HL-60/S4 (cell line): ENCODE data around the gene ERAP2.

Experiments used
- in situ Hi-C: fragments of 300-500 bp; cut with MboI; formaldehyde crosslinking; loops from 2 replicates; pipeline ENCODE4 v1.14.3; 2022; ENCODE audit warnings: low sequenced_read_pairs

The ERAP2 gene

GRCh38 chr5:96885518-96886338, 9.4 kb downstream of the ERAP2 start:
- in situ Hi-C loops: no loop called here

GRCh38 chr5:96893342-96893741, 17.0 kb downstream of the ERAP2 start:
- in situ Hi-C loops: no loop called here

- in situ Hi-C loops: no loop called here
These were observed 20.0 kb downstream of the ERAP2 start for GRCh38 chr5:96896276-96896675.

GRCh38 chr5:96896806-96897205, 20.5 kb downstream of the ERAP2 start:
- in situ Hi-C loops: no loop called here

- in situ Hi-C loops: no loop called here
These were observed 25.1 kb downstream of the ERAP2 start for GRCh38 chr5:96901384-96901783.

GRCh38 chr5:96901841-96902240, 25.5 kb downstream of the ERAP2 start:
- in situ Hi-C loops: no loop called here

- in situ Hi-C loops: no loop called here
These were observed 26.6 kb downstream of the ERAP2 start for GRCh38 chr5:96902876-96903275.

- in situ Hi-C loops: no loop called here
These were observed 27.0 kb downstream of the ERAP2 start for GRCh38 chr5:96903300-96903699.

GRCh38 chr5:96904054-96904931, 28.0 kb downstream of the ERAP2 start:
- in situ Hi-C loops: no loop called here

- in situ Hi-C loops: no loop called here
These were observed 29.6 kb downstream of the ERAP2 start for GRCh38 chr5:96905864-96906263.

GRCh38 chr5:96909003-96909402, 32.7 kb downstream of the ERAP2 start:
- in situ Hi-C loops: no loop called here

- in situ Hi-C loops: no loop called here
These were observed 33.1 kb downstream of the ERAP2 start for GRCh38 chr5:96909435-96909834.

- in situ Hi-C loops: no loop called here
These were observed 34.8 kb downstream of the ERAP2 start for GRCh38 chr5:96911139-96911538.

GRCh38 chr5:96913233-96913632, 36.9 kb downstream of the ERAP2 start:
- in situ Hi-C loops: no loop called here

- in situ Hi-C loops: no loop called here
These were observed 43.5 kb downstream of the ERAP2 start for GRCh38 chr5:96919754-96920197.

GRCh38 chr5:96920744-96921355, 44.5 kb downstream of the ERAP2 start:
- in situ Hi-C loops: no loop called here

- in situ Hi-C loops: no loop called here
These were observed 46.4 kb downstream of the ERAP2 start for GRCh38 chr5:96922499-96923244.

- in situ Hi-C loops: no loop called here
These were observed 47.7 kb downstream of the ERAP2 start for GRCh38 chr5:96924016-96924443.

- in situ Hi-C loops: no loop called here
These were observed 50.0 kb downstream of the ERAP2 start for GRCh38 chr5:96926276-96926675.

- in situ Hi-C loops: no loop called here
These were observed 50.7 kb downstream of the ERAP2 start for GRCh38 chr5:96927008-96927407.
